CD14-positive monocyte (primary cell): Measurements from ENCODE around the gene SPATA9. TPM values are rescaled to one million over a fixed set of nuclear protein-coding genes. Genes with fewer than 3 reads are reported as not detected.

Source experiments
- DNase-seq, 3 donors: peaks; one replicate each; pipeline ENCODE4 v3.0.0-alpha.2; 2011 to 2022
- H2AFZ ChIP-seq: 2 replicates; pipeline ENCODE4 v1.6.0; 2012; ENCODE audit warnings: mild to moderate bottlenecking, low read depth, low read length, inconsistent platforms; ENCODE audit not compliant: insufficient read depth, poor library complexity, severe bottlenecking
- H3K27ac ChIP-seq, 2 donors: 1 replicate in 1 of 2; 2 replicates in 1 of 2; pipeline ENCODE4 v1.5.1; 2012 to 2013; ENCODE audit warnings: low read length in 2 of 2, control low read depth in 1 of 2, inconsistent platforms in 1 of 2, low read depth in 1 of 2, mild to moderate bottlenecking in 1 of 2
- H3K27me3 ChIP-seq, 2 donors: one replicate each; pipeline versions ENCODE4 v1.6.0 to v1.6.1; 2011 to 2013; ENCODE audit warnings: low read length in 2 of 2; ENCODE audit not compliant: control insufficient read depth in 2 of 2, insufficient read depth in 2 of 2
- H3K36me3 ChIP-seq, 2 donors: replicated peaks in 1 of 2; 1 replicate in 1 of 2; 2 replicates in 1 of 2; pipeline versions ENCODE4 v1.5.1 to v1.6.1; 2012 to 2013; ENCODE audit warnings: low read length in 2 of 2, control low read depth in 1 of 2, inconsistent platforms in 1 of 2, mild to moderate bottlenecking in 1 of 2; ENCODE audit not compliant: insufficient read depth in 2 of 2, control insufficient read depth in 1 of 2
- H3K4me1 ChIP-seq, 2 donors: 1 replicate in 1 of 2; 2 replicates in 1 of 2; pipeline versions ENCODE4 v1.5.1 to v1.6.1; 2012 to 2013; ENCODE audit warnings: low read length in 2 of 2, control low read depth in 1 of 2, inconsistent platforms in 1 of 2, mild to moderate bottlenecking in 1 of 2, moderate library complexity in 1 of 2; ENCODE audit not compliant: insufficient read depth in 2 of 2, control insufficient read depth in 1 of 2
- H3K4me2 ChIP-seq: replicated peaks from 2 replicates; pipeline ENCODE3; 2012; ENCODE audit warnings: low read length, moderate library complexity, mild to moderate bottlenecking; ENCODE audit not compliant: poor library complexity, severe bottlenecking; ENCODE audit errors: extremely low read depth
- H3K4me3 ChIP-seq, 3 experiments: fragments of 200-600 bp in 1 of 3; sonication (generic) in 1 of 3; replicated peaks in 1 of 3; 1 replicate in 2 of 3; 2 replicates in 1 of 3; pipeline ENCODE4 v1.5.1; 2011 to 2013; ENCODE audit warnings: low read length in 3 of 3, mild to moderate bottlenecking in 3 of 3, control low read depth in 2 of 3, low read depth in 2 of 3, inconsistent platforms in 1 of 3, moderate library complexity in 1 of 3
- H3K79me2 ChIP-seq: 2 replicates; pipeline ENCODE4 v1.6.0; 2012; ENCODE audit warnings: mild to moderate bottlenecking, control low read depth, inconsistent platforms, low read length, moderate library complexity; ENCODE audit not compliant: insufficient read depth
- H3K9ac ChIP-seq: 2 replicates; pipeline ENCODE4 v1.6.0; 2017; ENCODE audit warnings: low read length, mild to moderate bottlenecking; ENCODE audit not compliant: insufficient read depth, poor library complexity, severe bottlenecking
- H3K9me3 ChIP-seq, 2 donors: replicated peaks in 1 of 2; 1 replicate in 1 of 2; 2 replicates in 1 of 2; pipeline versions ENCODE4 v1.5.1 to v1.6.1; 2012 to 2013; ENCODE audit warnings: low read length in 2 of 2, control low read depth in 1 of 2; ENCODE audit not compliant: control insufficient read depth in 1 of 2, insufficient read depth in 1 of 2
- H4K20me1 ChIP-seq: 2 replicates; pipeline ENCODE4 v1.6.0; 2012; ENCODE audit warnings: mild to moderate bottlenecking, low read length, control low read depth, moderate library complexity; ENCODE audit not compliant: insufficient read depth
- H3K27ac Mint-ChIP-seq, 7 donors: one replicate each; pipeline ENCODE4 v1.8.0; 2020; ENCODE audit warnings: mild to moderate bottlenecking in 7 of 7, mixed read lengths in 7 of 7, moderate library complexity in 6 of 7, inconsistent platforms in 2 of 7
- H3K27me3 Mint-ChIP-seq, 3 donors: one replicate each; pipeline ENCODE4 v1.8.0; 2021 to 2022; ENCODE audit warnings: low read depth in 3 of 3, mild to moderate bottlenecking in 3 of 3, mixed read lengths in 3 of 3, moderate library complexity in 3 of 3, inconsistent platforms in 1 of 3
- H3K36me3 Mint-ChIP-seq, 2 donors: one replicate each; pipeline ENCODE4 v1.8.0; 2020; ENCODE audit warnings: mixed read lengths in 2 of 2, inconsistent platforms in 1 of 2, mild to moderate bottlenecking in 1 of 2
- H3K4me1 Mint-ChIP-seq: one replicate; pipeline ENCODE4 v1.8.0; 2020; ENCODE audit warnings: mild to moderate bottlenecking, mixed read lengths
- H3K4me3 Mint-ChIP-seq, 2 donors: one replicate each; pipeline ENCODE4 v1.8.0; 2020; ENCODE audit warnings: mild to moderate bottlenecking in 2 of 2, mixed read lengths in 2 of 2, moderate library complexity in 1 of 2
- H3K9me3 Mint-ChIP-seq, 7 donors: one replicate each; pipeline ENCODE4 v1.8.0; 2020 to 2022; ENCODE audit warnings: mixed read lengths in 7 of 7, mild to moderate bottlenecking in 6 of 7, moderate library complexity in 6 of 7, inconsistent platforms in 2 of 7
- CTCF ChIP-seq: fragments of 200-600 bp; IDR thresholded peaks from one replicate; pipeline ENCODE4 v1.8.0; 2022; ENCODE audit warnings: antibody characterized with exemption, mild to moderate bottlenecking
- WGBS: methylation state at CpG from one replicate; pipeline ENCODE4 v1.1.5; 2013; ENCODE audit warnings: missing lambda C conversion rate; ENCODE audit not compliant: insufficient coverage; 5-methylcytosine and 5-hydroxymethylcytosine counted together
- intact Hi-C, 2 donors: fragments of 100-400 bp; cut with micrococcal nuclease; formaldehyde crosslinking; loops; one replicate each; pipeline versions ENCODE4 v1.15.0 to v1.15.1; 2023
- polyA plus RNA-seq, 3 donors: library from polyadenylated mRNA; depleted of rRNA in 1 of 3; unstranded in 2 of 3; stranded (reverse) in 1 of 3; fragments of 300-500 nt in 2 of 3; fragments of >200 nt in 1 of 3; fragmentation: Illumina TruSeq in 2 of 3; gene quantifications; 1 replicate in 2 of 3; 2 replicates in 1 of 3; pipeline ENCODE4 v1.2.3, GENCODE V29; 2012 to 2021

The SPATA9 gene
- polyA plus RNA-seq, 3 donors = not detected

- no peaks in the 10 kb centered on the region for H3K9me3 Mint-ChIP-seq
- no peak for DNase-seq
- no peak for TF ChIP-seq CTCF
- H3K27ac Mint-ChIP-seq = no peak overlapping the region
- peaks cover 43% of the 10 kb centered on the region for H3K4me1 Mint-ChIP-seq
- Histone ChIP-seq H3K9me3 (no peaks in the 10 kb centered on the region), H3K27ac (no peak overlapping the region), H3K36me3 (no peaks in the 10 kb centered on the region), H3K27me3 (peaks cover 0 to 3% of the 10 kb centered on the region in 2 donors), H4K20me1 (no peaks in the 10 kb centered on the region), H3K9ac (no peak overlapping the region), H3K4me3 (no peak overlapping the region), H3K4me2 (no peak overlapping the region), H2AFZ (no peak overlapping the region), H3K4me1 (peaks cover 11 to 27% of the 10 kb centered on the region in 2 donors), H3K79me2 (no peaks in the 10 kb centered on the region)
- H3K27me3 Mint-ChIP-seq = peaks cover 10 to 15% (median 10%) of the 10 kb centered on the region in 3 donors
- WGBS = no CpG with 5 or more reads among the region's 2 CpGs
- no peaks in the 10 kb centered on the region for H3K36me3 Mint-ChIP-seq
- H3K4me3 Mint-ChIP-seq = no peak overlapping the region
- intact Hi-C loops = no loop called here
Observed at GRCh38 chr5:95727764-95728191, 45.0 kb upstream of the SPATA9 start.

GRCh38 chr5:95726811-95727763 lies 44.3 kb upstream of the SPATA9 start:
- peaks cover 7 to 24% of the 10 kb centered on the region in 2 donors for H3K4me1 ChIP-seq
- no peak overlapping the region for H3K4me3 Mint-ChIP-seq
- intact Hi-C loops = no loop called here

More at GRCh38 chr5:95726811-95727763, 44.3 kb upstream of the SPATA9 start:
- Mint-ChIP-seq H3K27ac (no peak overlapping the region), H3K9me3 (no peaks in the 10 kb centered on the region), H3K27me3 (peaks cover 8 to 13% (median 8%) of the 10 kb centered on the region in 3 donors), H3K4me1 (peaks cover 40% of the 10 kb centered on the region), H3K36me3 (no peaks in the 10 kb centered on the region)
- Histone ChIP-seq H4K20me1 (no peaks in the 10 kb centered on the region), H3K36me3 (no peaks in the 10 kb centered on the region), H3K27ac (no peak overlapping the region), H3K9me3 (no peaks in the 10 kb centered on the region), H2AFZ (no peak overlapping the region), H3K79me2 (no peaks in the 10 kb centered on the region), H3K9ac (no peak overlapping the region), H3K4me3 (no peak overlapping the region), H3K27me3 (peaks cover 0 to 3% of the 10 kb centered on the region in 2 donors), H3K4me2 (no peak overlapping the region)
- no peak for TF ChIP-seq CTCF
- no peak for DNase-seq
- WGBS = 20% methylated on average over 1 of the region's 5 CpGs
